Activated CD4-positive, alpha-beta T cell treated with anti-CD3 and anti-CD28 coated beads for 4 hours (primary cell): ENCODE results near the gene ZNF705A.
"Not testable (repeated sequence)": the region's sequence is repeated elsewhere in the genome, so short reads cannot be mapped to it uniquely, and the experiment has no call there.

Source experiments
- DNase-seq, 2 donors: peaks; one replicate each; pipeline ENCODE4 v3.0.0-alpha.2; 2020

ZNF705A gene

DNA sequence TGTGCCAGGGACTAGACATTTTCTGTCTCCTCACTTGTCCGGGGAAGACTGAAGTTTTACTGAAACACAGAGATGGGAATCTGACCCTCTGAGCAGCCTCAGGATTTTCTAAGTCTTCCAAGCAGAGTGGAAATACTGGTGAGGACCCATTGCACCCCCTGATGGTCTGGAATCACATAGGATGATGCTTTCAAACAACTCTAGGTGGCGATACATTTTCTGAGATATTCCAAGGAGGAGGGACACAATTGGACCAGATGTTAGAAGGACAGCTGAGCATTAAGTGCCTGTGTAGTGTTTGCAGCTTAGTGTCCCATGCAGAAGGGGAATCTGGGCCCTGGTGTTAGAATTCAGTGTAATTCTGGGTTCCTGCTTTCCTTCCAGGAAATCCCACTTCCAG, 31.3 kb downstream of the ZNF705A start:
- not testable (repeated sequence) for DNase-seq

DNA sequence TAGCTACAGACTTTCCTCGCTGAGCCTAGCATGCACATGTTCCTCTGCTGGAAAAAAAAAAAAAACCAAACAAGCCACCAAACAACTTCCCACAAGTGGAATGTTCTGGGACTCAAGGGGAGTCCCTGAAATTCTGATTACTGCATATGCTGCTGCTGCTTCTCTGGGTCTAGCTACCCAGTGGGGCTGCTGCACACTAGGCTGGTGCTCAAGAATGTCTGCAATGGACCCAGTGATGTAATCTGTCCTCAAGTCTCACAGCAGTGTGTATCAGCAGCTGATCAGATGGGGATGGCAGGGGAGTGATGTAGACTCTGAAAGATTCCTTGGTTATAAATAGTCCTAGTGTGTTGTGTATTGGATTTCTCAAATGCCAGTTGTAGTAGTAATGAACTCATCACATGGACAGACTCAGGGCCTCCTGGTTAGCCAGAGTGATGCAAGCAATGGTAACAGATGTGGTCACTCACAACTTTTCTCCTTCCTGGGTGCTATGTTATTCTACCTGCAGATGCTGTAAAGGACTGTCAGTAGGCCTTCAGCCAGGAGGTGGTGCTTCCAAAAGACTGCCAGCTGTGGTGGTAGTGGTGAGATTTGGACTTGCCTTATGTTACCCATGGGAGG, 41.0 kb downstream of the ZNF705A start:
- DNase-seq = not testable (repeated sequence)

DNA sequence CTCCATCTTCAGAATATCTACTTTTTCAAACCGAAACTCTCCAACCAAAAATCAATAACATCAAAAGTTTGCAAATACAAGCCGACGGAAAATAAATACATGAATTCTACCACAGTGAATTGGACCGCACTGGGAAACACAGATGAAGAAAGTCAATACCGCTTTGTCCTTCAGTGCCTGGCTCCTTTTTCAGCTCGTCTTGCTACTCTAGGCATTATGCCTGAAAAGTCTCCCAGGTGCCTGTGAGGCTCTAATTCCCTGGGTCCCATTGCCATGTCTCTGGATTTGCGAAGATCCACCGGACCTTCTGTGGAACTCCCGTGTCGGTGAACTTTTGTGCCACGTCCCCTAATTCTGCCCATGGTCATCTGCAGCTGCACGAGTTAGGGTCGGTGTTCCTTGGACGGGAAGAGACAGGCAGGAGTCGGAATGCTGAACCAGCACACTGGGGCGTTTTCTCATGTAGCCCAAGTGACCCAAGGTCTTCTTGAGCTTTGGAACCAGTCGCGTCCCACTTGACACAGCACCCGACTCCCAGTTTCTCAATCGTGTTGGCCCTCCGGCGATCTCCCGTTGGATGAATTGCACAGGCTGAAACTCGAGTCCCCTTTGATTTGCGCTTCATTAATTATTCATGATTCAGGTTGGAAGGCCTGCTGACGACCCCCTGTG, 62.0 kb downstream of the ZNF705A start:
- DNase-seq = not testable (repeated sequence)

DNA sequence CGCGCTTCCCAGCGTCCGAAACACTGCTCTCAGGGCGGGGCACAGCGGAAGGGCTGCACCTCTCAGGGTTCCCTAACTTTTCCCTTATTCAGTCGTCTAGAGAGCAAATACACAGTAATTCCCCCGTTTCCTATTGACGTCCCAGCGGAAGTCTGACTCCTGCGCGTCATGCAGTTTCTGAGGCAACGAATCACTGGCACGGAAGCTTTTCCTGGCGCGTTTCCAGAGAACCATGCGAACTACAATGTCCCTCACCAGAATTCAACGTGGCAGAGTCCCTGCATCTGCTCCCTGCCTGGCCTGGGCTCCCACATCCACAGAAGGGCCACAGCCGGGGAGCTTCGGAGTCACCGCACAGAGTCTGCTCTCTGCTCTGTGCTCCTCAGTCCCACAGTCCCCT, 64.6 kb downstream of the ZNF705A start:
- DNase-seq = not testable (repeated sequence)

DNA sequence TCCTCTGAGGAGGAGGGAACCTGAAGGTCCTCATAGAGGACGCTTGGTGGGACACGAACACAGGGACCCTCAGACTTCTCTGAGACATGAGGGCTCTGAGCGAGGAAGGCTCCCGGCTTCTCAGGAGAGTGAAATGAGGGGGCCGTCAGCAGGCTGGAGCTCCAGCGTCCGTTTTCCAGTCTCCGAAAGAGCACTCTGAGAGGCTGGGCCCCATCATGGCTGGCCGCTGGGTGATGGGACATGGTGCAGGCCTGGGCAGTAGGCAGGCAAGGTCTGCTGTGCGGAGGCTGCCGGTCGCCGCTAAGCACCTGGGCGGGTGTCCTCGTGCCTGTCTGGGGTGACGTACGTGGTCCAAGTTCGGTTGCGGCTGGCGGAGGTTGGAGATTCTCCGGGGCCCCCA, 65.0 kb downstream of the ZNF705A start:
- DNase-seq = not testable (repeated sequence)

DNA sequence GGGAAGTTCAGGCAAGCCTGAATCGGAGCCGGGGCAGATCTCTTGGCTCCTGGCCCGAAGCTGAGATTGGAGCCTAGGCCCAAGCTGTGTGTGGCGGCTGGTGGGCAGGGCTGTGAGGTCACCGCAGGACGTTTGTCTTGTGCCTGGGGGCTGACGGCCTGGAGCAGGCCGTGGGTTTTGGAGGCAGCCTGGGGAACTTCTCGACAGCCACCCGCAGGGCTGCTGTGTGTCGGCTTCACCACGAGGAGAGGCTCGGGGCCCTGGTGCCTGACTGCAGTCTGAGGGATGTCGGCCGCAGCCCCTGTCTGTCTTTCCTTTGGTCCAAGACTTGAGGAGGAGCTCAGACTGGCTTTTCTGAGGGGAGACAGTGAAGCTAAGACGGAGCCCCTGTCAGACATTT, 65.5 kb downstream of the ZNF705A start:
- not testable (repeated sequence) for DNase-seq

DNA sequence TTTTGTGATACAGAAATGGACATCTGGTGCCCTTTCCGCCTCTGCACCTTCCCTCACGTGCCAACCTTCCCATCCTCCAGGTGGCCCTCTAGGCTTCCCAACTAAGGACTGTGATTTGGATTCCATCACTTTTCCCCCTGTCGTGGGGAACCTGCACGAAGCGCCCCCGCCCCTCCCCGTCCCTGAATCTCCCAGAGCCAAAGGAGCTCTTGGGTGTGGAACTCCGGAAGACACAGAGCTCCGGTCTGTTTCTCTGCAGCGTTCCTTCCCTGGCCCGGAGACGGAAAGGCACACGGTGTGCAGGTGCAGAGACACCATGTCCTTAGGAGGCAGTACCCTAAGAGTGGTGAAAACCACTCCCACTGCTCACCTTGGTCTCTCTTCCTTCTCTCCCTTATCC, 66.8 kb downstream of the ZNF705A start:
- DNase-seq = not testable (repeated sequence)

DNA sequence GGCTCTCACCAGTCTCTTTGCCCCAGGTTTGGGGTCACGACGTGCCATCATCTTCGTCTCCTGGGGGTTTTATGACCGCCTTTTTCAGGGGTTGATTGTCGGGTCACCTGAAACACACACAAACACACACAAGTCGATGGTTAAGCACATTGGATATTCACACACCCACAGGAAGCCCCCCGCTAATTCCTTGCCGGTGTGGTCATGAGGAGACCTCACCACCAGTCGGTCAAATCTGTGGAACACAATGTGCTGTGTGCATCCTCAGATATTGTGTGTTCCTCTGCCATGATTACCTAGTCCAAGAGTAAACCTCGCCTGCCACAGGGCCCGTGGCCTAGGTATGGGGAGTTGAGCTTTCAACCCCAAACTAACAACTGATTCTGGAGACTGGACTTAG, 68.0 kb downstream of the ZNF705A start:
- DNase-seq = not testable (repeated sequence)

DNA sequence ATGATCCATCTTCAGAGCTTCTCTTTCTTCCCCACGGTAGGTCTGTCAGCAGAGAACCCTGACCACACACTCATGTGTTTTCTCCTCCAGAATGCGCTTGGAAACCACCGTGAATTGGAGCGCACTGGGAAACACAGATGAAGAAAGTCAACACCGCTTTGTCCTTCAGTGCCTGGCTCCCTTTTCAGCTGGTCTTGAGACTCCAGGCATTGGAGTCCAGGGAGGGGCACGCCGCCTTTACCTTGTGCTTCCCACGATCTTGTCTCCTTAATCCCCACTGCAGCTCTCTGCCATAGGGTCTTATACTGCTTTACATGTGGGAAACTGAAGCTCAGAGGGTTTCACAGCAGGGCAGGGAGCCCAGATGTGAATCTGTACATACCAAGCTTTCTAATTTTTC, 69.5 kb downstream of the ZNF705A start:
- DNase-seq = no peak

DNA sequence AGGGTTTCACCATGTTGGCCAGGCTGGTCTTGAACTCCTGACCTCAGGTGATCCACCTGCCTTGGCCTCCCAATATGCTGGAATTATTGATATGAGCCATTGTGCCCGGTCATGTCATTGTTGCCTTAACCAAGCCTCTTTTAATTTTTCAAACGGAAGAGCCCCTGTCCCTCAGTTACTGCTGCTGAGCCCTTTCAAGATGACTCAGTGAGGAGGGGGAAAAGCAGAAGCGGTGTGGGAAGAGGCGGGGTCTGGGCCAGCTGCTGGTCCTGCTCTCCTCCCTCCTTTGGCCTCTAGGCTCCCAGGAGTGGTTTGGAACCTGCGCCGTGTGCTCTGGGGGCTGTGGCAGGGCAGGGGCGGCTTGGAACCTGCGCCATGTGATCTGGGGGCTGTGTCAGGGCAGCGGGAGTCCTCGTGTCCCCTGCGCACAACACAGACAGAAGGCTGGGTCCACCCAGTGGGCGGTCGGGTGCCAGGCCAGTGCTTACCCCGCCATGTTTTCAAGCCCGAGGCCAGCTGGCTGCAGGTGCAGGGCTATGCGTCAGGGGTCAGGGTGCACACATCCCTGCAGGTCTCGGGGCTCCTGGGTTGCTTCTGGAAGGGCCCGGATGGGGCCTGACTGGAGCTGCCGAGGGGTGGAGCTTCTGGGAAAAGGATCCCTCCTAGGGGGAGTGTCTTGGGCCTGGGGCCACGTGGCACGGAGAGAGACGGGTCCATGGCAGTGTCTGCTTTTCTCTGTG, 70.3 kb downstream of the ZNF705A start, which contains the start of gene FAM90A1:
FAM90A1 (minus strand) TSS at position 627 of the 740 bp plus-strand sequence. CDS start 2,786 bp downstream, outside the sequence.
- DNase-seq = peak in 1 of 2 donors; percentile 13

DNA sequence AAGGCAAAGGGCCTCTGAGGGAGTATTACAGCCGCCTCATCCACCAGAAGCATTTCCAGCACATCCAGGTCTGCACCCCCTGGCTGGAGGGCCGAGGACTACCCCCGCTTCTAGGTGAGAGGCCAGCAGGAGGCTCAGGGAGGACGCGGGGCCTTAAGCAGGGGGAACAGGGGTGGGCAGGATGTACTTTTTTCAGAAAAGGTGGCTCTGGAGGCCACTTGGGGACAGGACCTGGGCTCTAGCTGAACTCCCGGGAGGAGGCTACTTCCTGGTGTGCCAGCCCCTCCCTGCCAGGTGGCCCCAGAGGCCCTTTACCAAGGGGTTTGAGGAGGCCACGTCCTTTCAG, 70.9 kb downstream of the ZNF705A start:
- DNase-seq = not testable (repeated sequence)

DNA sequence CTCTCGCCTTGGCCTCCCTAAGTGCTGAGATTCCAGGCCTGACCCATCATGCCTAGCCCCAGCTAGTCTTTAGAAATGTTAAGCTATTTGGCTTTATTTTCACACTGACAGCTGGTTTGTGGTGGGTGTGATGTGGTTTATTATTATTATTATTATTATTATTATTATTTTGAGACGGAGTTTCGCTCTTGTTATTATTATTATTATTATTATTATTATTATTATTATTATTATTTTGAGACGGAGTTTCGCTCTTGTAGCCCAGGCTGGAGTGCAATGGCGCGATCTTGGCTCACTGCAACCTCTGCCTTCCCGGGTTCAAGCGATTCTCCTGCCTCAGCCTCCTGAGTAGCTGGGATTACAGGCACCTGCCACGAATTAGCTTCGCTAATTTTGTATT, 71.8 kb downstream of the ZNF705A start:
- not testable (repeated sequence) for DNase-seq

DNA sequence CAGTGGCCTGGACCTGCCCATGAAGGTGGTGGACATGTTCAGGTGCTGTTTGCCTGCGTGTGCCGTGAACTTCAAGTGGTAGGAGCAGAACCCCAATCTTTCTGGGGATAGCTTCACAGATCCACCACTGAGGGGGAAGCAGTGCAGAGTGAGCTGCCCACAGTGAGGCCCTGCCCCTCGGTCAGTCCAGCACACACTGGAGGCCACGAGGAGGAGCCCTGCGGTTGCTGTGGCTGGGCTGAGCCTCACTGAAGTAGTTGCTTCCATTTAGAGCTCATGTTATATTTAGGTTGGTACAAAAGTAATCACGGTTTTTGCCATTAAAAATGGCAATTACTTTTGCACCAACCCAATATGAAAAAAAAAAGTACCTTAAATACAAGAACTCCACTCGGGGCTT, 72.7 kb downstream of the ZNF705A start:
- DNase-seq = not testable (repeated sequence)
